ENCODE results near the gene ADM2.

The ADM2 gene

DNA sequence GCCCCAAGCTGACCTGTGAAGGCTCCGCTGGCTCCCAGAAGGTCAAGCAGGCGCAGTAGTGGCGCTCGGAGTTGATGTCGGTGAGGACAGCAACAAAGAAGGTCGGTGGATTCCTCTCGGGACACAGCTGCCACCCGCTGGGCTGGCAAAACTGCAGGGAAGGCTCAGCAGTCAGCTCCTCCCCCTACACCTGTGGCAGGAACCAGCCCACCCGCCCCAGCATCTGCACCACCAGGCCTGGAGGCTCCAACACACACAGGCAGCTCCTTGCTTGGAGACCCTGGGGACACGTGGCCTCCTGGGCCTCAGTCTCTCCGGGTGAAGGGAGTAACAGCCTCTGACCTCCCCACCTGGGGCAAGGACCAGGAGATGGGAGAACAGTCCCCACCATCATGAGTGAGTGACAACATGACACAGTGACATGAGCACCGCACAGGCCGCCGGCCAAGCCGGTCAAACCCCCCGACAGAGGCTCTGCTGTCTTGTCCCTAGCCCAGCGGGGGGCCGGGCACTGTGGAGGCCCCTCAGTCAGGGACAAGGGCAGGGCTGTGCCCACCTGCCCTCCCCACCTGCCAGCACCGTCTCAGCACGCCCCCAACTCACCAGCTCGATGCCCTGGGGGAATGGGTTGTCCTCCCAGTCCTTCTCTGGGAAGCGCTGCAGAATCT, 13.4 kb upstream of the ADM2 start:
- Histone ChIP-seq H3K9me3 (ENCODE audit: severe bottlenecking) (no peaks in the 10 kb centered on the region), H3K27ac (no peak overlapping the region), H3K36me3 (peaks cover 51% of the 10 kb centered on the region), H3K4me3 (ENCODE audit: low read depth, low read length) (no peak overlapping the region), H3K27me3 (ENCODE audit: insufficient read depth, low read depth, severe bottlenecking) (no peaks in the 10 kb centered on the region)
- TF ChIP-seq, protein P1, sequence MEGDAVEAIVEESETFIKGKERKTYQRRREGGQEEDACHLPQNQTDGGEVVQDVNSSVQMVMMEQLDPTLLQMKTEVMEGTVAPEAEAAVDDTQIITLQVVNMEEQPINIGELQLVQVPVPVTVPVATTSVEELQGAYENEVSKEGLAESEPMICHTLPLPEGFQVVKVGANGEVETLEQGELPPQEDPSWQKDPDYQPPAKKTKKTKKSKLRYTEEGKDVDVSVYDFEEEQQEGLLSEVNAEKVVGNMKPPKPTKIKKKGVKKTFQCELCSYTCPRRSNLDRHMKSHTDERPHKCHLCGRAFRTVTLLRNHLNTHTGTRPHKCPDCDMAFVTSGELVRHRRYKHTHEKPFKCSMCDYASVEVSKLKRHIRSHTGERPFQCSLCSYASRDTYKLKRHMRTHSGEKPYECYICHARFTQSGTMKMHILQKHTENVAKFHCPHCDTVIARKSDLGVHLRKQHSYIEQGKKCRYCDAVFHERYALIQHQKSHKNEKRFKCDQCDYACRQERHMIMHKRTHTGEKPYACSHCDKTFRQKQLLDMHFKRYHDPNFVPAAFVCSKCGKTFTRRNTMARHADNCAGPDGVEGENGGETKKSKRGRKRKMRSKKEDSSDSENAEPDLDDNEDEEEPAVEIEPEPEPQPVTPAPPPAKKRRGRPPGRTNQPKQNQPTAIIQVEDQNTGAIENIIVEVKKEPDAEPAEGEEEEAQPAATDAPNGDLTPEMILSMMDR (IDR thresholded peaks at IDR 0.05; ENCODE audit: low read depth, low read length) = no peak
- DNase-seq = no peak

DNA sequence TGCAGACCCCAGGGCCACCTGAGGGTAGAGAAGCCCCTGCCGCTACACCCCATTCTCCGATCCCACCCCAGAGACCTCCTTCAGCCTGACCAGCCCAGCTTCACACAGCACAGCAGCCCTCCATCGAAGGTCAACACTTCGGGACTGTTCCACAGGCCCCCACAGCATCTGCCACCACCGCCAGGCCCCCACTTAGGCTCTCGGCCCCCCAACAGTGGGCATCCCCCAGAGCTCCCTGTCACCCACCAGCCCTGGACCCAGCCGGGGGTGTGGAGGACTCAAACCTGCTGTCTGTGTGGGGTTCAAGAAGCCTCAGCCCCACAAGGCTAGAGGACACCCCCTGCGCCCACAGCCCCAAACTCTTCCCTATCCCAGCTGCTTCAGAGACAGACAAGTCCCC, 12.7 kb upstream of the ADM2 start:
- no peak for DNase-seq
- Histone ChIP-seq H3K4me3 (ENCODE audit: low read depth, low read length) (no peak overlapping the region), H3K9me3 (ENCODE audit: severe bottlenecking) (no peaks in the 10 kb centered on the region), H3K27ac (no peak overlapping the region), H3K36me3 (peaks cover 43% of the 10 kb centered on the region), H3K27me3 (ENCODE audit: insufficient read depth, low read depth, severe bottlenecking) (no peaks in the 10 kb centered on the region)
- TF ChIP-seq, protein P1 (IDR thresholded peaks at IDR 0.05; ENCODE audit: low read depth, low read length) = no peak

GRCh38 chr22:50469377-50470305, 11.7 kb upstream of the ADM2 start:
- TF ChIP-seq, protein P1 (IDR thresholded peaks at IDR 0.05; ENCODE audit: low read depth, low read length) = no peak
- no peaks in the 10 kb centered on the region for H3K9me3 ChIP-seq (ENCODE audit: severe bottlenecking)
- H3K27ac ChIP-seq = peak overlapping the region; percentile 26; the same call in 1 of the 2 replicates
- peak; percentile 61 for DNase-seq
- H3K4me3 ChIP-seq (ENCODE audit: low read depth, low read length) = no peak overlapping the region
- no peaks in the 10 kb centered on the region for H3K27me3 ChIP-seq (ENCODE audit: insufficient read depth, low read depth, severe bottlenecking)
- peaks cover 33% of the 10 kb centered on the region for H3K36me3 ChIP-seq

DNA sequence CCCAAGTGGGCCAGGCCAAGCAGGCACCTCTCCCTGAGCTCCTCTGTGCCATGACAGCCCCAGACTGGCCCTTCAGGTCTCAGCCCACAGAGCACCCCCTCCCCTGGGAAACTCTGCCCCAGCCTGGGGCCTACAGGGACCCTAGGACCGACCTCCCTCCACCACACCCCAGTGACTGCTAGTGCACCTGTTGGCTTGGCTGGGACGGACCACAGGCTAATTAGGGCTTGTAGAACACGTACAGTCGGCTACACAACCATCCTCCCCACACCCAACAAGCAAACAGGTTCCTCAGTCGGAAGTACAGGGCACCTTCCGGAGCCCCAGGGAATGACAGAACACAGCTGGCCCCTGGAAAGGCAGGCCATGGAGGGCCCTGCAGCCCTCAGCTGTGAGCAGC, 10.9 kb upstream of the ADM2 start:
- H3K27me3 ChIP-seq (ENCODE audit: insufficient read depth, low read depth, severe bottlenecking) = no peaks in the 10 kb centered on the region
- H3K27ac ChIP-seq = peak overlapping the region; percentile 26; the same call in 1 of the 2 replicates
- H3K4me3 ChIP-seq (ENCODE audit: low read depth, low read length) = no peak overlapping the region
- H3K9me3 ChIP-seq (ENCODE audit: severe bottlenecking) = no peaks in the 10 kb centered on the region
- TF ChIP-seq, protein P1 (IDR thresholded peaks at IDR 0.05; ENCODE audit: low read depth, low read length) = no peak
- peaks cover 26% of the 10 kb centered on the region for H3K36me3 ChIP-seq
- no peak for DNase-seq

- no peaks in the 10 kb centered on the region for H3K9me3 ChIP-seq (ENCODE audit: severe bottlenecking)
- H3K4me3 ChIP-seq (ENCODE audit: low read depth, low read length) = no peak overlapping the region
- TF ChIP-seq, protein P1 (IDR thresholded peaks at IDR 0.05; ENCODE audit: low read depth, low read length) = no peak
- no peaks in the 10 kb centered on the region for H3K27me3 ChIP-seq (ENCODE audit: insufficient read depth, low read depth, severe bottlenecking)
- DNase-seq = no peak
- H3K36me3 ChIP-seq = peaks cover 18% of the 10 kb centered on the region
- H3K27ac ChIP-seq = no peak overlapping the region
Observed at GRCh38 chr22:50471197-50471847, 10.0 kb upstream of the ADM2 start.
